Measurements from ENCODE around the gene CTNNBIP1.

CTNNBIP1 gene

DNA sequence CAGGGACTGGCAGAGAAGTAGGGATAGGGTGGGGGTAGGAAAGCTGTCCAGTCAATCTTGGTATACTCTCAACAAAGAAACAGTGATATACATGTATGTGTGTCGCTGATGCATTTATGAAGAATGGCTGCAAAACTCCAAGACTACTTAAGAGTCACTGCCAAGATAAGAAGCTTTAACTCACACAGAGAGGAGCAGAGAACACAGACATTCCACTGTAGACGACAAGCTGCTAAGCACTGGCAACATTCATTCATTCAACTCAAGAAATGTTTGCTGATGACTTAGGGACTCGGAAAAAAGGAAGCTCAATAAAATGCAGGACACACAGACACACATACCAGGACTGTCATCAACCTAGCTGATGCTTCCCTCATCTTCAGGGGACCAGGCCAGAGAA is 5.5 kb downstream of the CTNNBIP1 start:
- no peak for DNase-seq (ENCODE audit: low read depth in 2 of 2)

DNA sequence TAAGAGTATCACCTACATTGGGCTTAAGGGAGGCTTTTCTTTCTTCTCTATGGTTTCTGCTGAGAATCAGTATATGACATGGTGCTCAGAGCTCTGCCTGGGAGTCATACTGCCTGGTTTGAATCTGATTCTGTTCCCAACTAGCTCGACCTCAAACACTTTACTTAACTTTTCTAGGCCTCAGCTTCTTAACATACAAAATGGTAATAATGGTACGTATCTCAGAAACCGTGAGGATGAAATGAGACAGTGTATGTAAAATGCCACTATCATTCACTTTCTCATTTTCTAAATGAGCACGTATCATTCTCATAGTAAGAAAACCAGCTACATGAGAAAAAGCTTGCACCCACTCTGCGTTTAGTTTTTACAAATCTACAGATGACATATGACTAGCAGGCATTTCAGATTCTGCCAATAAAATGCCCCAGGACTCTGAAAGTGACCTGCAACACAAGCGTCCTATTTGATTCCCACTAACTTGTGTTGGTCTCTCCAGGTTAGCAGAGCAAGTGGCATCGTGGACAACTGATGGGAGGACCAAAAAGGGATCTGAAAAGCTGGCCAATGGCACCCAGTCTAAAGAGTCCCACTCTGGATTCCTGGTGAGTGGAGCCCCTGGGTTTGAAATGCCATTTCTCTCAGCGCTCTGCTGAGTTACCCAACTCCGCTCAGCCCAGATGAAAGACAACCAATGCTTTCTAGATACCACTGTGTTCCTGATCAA is 6.1 kb downstream of the CTNNBIP1 start:
- no peak for DNase-seq (ENCODE audit: low read depth in 2 of 2)

DNA sequence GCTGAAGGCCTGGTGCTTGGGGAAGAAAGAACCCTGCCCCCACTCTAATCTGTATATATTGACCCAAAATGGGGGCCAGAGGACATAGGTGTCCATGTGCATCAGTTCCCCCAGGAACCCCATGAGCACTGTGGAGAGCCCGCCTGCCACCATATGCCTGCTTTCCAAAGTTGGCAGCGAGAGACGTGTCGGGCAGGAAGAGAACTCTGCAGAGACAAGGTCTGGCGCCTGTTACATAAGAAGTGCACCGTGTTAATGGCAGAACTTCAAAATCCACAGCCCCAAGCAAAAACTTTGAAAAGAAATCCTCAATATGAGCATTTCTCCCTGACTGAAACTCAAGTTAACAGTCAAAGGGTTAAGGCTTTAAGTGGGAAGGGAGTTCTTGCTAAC is 8.0 kb downstream of the CTNNBIP1 start:
- no peak for DNase-seq (ENCODE audit: low read depth in 2 of 2)

DNA sequence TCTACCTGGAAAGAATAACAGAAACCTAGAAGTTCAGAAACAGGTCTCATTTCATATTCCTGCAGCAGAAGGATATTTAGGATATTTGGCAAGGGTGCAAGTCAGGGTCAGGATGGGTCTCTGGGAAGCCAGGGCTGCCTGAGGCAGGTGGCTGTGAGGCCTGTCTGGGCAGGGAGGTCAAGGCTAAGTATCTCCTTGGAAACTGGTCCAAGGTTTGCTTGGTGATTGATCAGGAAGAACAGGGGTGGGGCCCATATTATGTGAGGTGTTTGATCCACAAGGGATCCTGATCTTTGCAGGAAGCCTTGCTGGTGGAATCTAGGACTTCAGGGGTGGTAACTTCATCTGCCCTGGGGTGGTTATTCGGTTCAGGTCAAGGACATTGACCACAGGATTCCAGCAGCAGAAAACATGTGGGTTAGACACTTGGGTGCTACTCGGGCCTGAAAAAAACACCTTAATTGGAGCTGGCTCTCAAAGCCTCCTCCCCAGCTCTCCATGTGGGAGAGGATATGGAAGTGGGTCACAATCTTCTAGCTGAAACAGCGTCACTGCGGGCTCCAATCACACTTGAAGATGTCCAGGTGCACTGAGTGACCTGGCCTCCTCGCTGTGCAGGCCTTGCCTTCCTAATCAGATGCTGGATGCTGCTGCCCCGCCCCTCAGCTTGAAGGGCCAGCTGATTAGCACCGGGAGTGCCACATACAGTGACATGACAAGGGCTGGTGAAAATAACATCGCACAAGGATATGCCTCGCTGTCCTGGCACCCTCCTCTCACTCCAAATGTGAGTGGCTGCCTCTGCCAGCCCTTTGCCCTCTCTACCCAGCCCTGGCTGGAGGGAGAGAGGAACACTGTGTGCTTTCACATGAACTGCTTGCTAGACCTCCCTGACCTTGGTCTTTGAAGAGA is 8.7 kb downstream of the CTNNBIP1 start:
- DNase-seq (ENCODE audit: low read depth in 2 of 2), result no peak

DNA sequence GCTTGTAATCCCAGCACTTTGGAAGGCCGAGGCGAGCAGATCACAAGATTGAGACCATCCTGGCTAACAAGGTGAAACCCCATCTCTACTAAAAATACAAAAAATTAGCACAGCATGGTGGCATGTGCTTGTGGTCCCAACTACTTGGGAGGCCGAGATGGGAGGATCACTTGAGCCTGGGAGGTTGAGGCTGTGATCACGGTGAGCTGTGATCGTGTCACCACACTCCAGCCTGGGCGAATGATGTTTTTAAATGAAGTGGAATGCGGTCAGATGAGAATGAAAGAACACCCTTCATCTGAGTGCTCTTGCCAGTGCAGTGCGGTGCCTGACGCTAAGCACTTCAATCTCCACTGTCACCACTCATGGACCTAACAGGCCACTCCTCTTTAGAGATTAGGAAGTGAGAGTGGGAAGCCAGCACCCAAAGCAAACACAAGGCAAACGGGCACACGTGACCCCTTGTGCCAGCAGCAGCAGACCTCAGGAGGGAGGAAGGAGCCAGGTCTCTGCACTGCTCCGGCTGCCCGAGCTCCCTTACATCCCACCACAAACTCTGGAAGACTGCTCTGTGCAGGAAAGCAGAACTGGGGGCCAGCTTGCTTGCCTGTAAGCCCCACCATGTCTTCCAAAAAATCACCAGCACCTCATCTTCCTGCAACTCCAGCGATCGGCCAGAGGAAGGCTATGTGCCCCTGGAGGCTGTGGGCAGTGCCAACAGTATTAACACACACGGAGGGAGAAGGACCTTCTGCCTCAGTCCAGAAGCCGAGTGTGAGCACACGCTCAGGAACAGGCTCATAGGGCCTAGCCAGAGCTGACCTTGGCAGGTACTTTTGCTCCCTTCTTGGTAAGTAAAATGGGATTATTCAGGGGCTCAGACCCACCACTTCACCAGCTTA is 9.7 kb downstream of the CTNNBIP1 start:
- no peak for DNase-seq (ENCODE audit: low read depth in 2 of 2)

DNA sequence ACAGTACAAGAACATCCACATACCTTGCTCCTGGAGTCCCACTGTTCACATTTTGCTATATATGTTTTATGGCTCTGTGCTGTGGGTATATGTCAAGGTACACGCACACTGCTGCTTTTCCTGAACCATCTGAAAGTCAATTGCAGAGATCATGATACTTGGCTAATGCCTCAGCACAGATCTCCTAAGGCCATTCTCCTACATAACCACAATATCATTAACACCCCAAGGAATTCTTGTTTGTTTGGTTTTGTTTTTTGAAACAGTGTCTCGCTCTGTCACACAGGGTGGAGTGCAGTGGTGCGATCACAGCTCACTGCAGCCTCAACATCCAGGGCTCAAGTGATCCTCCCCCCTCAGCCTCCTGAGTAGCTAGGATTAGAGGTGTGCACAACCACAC is 16.0 kb downstream of the CTNNBIP1 start:
- DNase-seq (ENCODE audit: low read depth in 2 of 2), result no peak

DNA sequence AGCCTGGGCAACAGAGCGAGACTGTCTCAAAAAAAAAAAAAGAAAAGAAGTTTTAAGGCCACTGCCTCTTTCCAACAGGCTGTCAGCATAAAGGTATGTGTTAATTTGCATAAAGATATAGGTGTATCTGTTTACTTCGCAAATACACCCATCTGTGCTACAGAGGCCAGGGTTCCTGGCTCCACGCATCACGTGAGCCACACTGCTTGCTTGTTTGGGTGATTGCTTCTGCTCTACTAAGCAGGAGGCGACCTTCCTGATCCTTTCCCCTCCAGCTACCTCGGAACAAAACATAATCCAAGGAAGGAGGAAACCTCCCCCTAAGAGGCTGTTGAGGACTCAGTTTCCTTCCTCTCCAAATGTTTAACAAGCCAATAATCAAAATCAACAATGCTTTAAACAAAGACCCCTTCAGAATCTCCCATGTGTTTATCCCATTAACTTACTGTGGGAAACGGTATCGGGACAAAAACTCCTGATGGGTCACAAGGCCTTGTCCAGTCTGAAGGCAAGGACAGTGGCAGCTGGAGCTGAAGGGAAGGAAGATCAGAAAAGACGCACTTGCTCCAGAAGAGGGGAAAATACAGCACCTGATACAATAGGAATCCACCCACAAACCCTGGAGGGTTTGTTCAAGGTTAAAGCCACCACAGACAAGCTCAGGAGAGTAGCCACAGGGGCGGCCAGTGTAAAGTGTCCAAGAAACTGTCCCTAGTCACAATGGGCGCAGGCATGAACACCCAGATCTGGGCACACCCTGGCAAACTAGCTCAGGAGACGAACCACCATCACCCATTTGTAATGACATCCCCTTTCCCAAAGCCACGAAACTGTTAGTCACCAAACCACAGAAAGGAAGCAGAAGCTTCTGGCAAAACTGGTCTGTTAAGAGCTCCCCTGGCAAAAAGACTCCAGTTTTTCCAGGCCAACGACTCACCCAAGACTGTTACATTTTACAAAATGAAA is 17.2 kb downstream of the CTNNBIP1 start:
- DNase-seq (ENCODE audit: low read depth in 2 of 2), result no peak

DNA sequence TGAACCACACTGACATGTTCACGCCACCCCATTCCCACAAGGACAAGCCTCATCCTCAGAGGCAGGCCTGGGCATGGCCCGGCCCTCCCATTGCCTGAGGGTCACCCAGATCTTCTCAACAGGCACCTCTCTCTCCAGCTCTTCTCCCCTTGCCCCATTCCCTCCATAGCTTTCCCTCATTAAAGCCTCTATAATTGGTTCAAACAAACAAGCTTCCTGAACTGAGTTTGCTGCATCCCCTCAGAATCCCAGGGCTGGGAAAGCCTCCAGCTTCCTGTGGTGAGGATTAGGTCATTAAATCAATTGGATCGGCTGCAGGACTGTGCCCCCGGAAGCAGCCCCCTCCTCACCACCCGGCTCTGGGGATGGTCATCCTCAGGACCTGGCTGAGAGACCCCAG is 18.9 kb downstream of the CTNNBIP1 start:
- no peak for DNase-seq (ENCODE audit: low read depth in 2 of 2)

DNA sequence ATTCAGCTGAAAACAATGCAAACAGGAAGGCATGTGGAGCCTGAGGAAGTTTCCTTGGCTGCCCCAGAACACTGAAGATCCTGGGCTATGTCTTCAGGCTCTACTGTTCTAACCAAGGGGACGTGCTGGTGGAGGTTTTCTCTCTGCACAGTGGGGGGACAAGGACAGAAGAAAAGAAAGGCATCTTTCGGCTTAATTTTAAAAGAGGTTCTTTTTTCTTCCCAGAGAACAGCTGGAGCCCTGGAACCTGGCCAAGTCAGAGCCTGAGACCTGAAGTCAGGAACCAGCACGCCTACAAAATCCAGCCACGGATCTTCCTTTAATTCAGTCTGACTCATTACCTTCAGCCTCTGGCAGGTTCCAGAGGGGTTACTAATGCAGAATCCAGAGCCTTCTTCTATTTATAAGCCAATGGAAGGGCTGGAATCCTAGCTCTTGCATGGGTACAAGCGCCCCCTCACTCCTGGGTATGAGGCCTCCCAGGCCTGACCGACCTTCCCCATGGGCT is 19.8 kb downstream of the CTNNBIP1 start:
- no peak for DNase-seq (ENCODE audit: low read depth in 2 of 2)

DNA sequence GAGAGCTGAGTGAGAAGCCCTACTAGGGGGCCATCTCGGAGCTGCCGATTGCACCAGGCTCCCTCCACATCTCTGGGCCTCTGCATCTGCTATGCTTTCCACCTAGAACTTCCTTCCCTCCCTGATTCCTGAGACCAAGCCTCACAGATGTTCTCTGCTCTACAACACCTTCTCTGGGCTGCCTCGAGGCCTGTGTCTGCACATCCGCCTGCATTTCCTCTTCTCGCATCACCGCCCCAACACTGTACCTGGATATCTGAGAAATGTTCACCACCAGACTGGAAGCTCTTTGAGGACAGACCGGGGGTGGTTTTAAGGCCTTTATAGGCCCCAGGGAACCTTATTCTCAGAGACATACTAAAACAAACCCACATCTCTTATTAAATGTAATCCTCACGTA is 20.7 kb downstream of the CTNNBIP1 start:
- DNase-seq (ENCODE audit: low read depth in 2 of 2), result no peak

DNA sequence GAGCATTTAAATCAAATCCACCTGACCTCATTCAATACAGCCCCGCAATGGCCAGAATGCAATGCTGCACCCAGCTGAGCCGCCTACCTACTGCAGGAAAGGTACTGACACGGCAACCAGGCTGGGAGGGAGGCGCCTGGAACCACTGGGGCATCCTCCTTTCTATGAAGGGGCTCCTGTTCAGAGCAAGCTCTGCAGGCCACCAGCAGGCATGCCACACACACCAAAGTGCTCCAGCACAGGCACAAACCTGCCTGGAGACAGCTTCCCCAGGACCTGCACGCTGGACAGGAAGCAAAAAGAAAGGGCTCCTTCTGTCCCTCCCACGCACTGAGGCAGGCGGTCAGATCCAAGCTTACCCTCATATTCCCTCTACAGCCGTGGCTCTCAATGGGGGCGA is 21.2 kb downstream of the CTNNBIP1 start:
- DNase-seq (ENCODE audit: low read depth in 2 of 2), result no peak

DNA sequence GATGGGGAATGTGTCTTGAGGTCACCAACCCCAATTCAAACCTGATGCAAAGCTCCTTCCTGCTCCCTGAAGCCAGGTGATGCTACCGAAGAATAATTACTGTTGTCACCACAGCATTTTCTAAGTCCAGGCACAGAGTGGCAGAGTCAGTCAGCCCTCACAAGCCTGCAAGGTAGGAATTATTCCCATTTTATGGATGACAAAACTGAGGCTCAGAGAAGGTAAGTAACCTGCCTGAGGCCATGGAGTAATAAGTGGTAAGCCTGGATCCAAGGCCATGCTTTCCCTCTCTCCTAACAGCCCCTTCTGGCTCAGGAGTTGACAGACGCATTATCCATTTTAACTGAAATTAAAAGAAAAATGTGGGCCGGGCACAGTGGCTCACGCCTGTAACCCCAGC is 23.0 kb downstream of the CTNNBIP1 start:
- no peak for DNase-seq (ENCODE audit: low read depth in 2 of 2)

DNA sequence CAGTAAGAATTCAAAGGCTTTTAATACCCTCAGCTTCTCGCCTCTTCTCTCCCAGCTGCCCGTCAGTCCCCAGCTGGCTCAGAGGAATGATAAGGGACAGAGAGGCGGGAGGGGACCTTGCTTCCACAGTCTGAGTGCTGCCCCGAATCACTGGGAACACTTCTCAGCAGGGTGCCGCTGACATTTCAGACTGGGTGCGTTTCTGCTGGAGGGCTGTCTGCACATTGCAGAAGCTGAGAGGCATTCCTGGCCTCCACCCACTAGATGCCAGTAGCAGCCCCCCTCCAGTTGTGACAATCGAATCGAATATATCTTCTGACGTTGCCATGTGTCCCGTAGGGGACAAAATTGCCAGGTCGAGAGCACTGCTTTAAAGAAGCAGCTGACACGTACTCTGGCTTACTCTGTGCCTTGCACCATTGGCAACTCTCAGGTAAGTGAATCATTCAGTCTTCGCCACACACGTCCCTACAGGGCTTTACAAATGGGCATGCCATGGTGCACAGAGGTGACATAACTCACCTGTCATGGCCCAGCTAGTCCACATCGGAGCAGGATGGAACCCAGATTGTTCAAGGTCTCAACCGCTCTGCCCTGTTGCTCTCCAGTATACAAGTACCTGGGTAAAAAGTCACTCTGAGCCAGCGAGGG is 23.9 kb downstream of the CTNNBIP1 start:
- no peak for DNase-seq (ENCODE audit: low read depth in 2 of 2)

DNA sequence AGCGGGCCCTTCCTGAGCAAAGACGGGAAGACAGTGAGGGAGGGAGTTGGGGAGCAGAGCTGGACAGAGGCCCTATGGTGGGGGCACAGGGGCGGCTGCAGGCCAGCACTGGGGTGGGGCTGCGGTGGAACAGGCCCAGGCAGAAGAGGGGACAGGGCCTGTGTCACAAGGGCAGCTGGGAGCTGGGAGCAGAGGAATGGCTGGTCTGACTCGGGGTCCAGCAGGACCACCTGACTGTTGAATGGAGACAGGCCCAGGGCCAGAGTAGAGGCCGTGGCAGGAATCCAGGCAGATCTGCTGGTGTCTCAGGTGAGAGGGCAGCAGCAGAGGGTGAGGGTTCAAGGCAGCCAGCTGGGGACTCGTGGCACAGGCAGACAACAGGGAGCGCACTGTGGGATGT is 25.3 kb downstream of the CTNNBIP1 start:
- DNase-seq (ENCODE audit: low read depth in 2 of 2), result no peak

DNA sequence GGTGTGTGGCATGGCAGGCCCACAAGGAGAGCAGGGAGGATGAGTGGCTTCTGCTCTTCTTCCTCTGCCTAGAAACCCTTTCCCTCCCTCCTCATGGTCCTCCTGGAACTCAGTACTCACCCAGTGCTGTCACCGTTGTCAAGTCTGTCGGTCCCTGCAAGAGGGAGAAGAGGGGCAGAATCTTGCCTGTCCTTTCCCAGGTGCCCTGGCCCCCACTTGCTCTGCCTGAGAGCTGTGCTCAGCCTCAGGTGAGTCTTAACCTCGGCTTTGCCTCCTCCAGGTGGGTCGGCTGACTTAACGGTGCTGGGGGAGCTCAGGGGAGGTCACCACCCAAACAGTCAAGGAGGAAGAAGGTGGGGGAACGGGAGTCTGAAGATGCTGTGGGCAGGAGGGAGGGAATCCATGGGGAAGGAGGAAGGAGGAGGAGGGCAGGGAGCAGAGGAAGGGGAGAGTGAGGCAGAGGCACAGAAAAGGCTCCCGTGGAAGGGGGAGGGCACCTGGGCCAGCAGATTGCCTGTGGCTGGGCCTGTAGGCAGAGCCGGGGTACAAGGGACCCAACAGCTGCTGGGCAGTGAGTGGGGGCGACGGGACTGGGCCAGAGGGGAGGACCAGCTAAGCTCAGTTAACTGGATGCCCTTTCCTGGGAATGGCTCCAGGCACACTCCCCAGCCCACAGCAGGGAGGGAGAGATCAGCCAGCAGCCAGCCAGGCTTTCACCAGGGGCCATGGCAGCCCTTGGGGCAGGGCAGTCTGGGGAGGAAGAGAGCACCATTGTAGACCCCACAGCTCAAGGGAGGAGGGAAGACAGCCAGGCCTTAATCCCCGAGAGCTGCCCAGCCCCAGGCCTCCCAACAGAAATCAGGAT is 26.3 kb downstream of the CTNNBIP1 start:
- no peak for DNase-seq (ENCODE audit: low read depth in 2 of 2)

DNA sequence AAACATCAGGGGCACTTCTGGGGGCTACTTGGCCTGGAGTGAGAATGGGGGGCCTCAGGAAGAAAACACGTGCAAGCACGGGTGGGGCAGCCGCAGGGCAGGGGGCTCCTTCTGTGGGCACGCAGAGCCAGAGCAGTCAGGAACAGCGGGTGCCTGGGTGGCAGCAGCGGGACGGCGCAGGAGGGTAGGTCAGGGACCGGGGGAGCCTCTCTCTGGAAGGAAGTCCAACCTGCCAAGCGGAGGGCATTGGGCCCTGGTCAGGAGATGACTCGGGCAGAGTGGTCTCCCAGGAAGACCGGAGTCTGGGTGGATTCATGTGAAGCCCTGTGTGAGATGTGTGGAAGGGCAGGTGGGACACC is 27.1 kb downstream of the CTNNBIP1 start:
- no peak for DNase-seq (ENCODE audit: low read depth in 2 of 2)

DNA sequence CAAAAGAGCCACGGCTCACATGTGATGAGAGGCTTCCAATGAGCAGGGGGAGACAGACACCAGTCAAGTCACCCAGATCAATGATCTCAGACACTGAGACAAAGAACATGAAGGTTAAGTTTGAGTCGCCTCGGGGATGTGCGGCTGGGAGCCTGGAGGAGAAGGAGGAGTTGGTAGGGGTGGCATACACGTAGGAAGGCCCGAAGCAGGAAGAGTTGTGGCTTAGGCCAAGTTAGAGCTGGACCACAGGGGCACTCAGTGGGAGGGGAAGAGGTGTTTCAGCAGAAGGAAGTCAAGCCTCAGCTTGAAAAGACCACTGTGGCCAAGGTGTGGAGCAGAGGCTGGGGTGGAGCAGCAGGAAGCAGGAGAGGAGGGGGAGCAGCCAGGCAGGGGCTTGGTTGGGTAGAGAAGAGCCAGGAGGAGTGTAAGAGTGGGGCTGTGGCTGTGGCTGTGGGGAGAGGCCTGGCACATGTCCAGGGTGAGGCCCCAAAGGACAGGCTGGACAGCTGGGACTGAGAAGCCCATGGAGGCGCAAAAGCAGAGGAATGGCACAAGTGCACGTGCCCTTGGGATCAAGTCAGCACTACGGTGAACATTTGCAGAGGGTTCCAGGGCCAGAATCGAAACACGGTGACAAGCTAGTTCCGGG is 27.6 kb downstream of the CTNNBIP1 start:
- DNase-seq (ENCODE audit: low read depth in 2 of 2), result no peak

DNA sequence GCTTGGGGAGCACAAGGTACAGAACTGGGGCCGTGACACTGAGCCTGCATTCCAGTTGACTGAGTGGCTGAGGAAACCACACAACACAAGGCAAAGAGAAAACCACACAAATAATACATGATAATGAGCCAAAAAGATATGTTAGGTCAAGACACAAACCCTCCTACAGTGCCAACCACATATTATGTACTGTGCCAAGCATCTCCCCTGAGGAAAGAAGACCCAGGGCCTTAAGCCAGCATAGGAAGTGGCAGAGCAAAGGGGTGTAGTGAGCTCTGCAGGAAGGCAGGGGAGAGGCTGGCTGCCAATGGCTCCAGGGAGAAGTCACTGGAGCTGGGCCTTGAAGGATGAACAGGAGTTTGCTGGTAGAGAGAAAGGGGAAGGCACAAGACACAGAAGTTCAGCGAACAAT is 28.2 kb downstream of the CTNNBIP1 start:
- DNase-seq (ENCODE audit: low read depth in 2 of 2), result no peak

DNA sequence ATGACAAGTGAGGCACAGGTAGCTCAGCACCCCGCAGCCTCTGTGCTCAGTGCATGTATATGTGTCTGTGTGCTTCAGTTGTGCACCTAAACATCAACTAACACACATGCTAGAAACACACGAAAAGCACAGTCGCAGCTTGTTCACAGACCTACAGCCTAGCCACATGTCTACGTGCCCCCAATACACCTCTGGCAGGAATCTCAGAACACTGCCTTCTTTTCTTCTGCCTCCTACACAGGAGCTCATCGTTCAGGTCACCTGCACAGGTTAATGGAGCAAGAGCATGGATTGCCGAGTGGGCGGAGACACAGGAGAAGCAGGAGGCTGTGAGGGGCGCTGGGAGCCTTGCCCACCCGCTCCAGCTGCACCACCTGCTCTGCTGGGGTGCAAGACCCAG is 31.7 kb downstream of the CTNNBIP1 start:
- DNase-seq (ENCODE audit: low read depth in 2 of 2), result no peak
